Eye (tissue), 1 donor: ENCODE measurements around the gene CRADD.
"Not testable (repeated sequence)": the region's sequence is repeated elsewhere in the genome, so short reads cannot be mapped to it uniquely, and the experiment has no call there.

Experiments
- DNase-seq: peaks from one replicate; pipeline ENCODE4 v3.0.0-alpha.2; 2015

The CRADD gene

GRCh38 chr12:93762059-93762719 is 85.0 kb downstream of the CRADD start:
- no peak for DNase-seq

GRCh38 chr12:93762912-93763553 is 85.9 kb downstream of the CRADD start:
- no peak for DNase-seq

DNA sequence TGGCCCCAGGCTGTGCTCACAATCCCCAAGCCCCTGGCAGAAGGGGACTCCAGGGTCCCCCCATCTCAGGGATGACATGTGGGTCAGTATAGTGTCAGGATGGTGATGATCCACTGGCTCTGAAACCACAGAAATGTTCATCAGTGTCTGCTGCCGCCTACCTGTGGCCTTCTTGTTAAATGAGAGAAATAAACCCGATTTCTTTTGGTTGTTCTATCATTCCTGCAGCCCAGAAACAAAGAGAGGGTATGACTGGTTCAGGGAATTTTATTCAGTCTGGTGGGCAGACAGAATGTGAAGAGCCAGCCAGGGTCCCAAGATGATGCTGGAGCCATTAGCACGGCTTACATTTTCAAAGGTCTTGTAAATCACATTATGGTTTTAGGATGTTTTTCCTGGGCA is 86.6 kb downstream of the CRADD start:
- DNase-seq: peak; percentile 72

DNA sequence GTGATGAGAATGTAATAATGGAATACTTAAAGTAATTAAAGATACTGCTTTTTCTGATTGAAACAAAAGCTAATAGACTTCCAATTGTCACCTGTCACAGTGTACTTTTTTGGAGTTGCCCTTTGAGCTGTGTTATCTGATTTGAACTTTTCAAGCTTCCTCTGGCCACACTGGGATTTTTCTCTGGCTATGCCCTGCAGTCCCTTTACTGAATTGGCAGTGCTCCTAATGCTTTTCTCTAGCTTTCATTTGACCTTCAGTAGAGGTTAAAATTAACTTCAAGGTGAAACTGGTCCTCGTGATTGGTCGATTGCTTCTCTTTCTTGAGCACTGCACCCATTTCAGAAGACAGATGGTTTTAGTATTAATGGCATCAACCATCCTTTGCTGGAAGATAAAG is 89.2 kb downstream of the CRADD start:
- DNase-seq: no peak

DNA sequence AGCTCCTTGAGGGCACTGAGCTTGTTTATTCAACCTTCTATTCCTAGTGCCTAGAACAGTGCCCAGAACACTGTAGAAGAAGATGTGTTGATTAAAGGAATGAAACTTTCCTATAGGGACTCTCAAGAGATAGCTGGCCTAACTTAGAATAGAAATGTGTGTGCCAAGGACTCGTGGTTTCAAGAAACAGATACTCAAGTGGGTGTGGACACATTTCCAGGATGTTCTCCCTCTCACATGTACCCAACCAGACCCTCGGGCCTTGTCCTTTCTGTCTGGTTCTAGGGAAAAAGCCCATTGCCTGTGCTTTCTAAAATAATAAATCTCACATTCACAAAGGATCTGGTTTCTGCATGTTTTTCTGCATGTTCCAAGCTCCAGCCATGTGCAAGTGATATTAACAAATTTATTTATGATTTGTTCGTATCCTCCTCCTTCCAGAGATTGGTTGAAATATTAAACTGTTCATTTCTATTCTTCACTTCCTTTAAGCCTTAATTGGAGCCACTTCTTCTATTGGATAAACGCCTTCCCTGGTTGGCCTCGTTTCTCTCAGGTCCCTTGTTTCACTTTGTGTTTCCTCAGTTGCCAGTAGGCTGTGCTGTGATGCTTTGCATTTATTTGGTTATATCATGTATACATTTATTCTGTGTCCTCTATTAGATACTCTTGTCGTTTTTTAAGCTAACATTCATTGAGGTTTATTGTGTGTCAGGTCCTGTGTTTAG is 89.8 kb downstream of the CRADD start:
- no peak for DNase-seq

- DNase-seq: no peak
Observed at GRCh38 chr12:93767524-93767863, 90.3 kb downstream of the CRADD start.

DNA sequence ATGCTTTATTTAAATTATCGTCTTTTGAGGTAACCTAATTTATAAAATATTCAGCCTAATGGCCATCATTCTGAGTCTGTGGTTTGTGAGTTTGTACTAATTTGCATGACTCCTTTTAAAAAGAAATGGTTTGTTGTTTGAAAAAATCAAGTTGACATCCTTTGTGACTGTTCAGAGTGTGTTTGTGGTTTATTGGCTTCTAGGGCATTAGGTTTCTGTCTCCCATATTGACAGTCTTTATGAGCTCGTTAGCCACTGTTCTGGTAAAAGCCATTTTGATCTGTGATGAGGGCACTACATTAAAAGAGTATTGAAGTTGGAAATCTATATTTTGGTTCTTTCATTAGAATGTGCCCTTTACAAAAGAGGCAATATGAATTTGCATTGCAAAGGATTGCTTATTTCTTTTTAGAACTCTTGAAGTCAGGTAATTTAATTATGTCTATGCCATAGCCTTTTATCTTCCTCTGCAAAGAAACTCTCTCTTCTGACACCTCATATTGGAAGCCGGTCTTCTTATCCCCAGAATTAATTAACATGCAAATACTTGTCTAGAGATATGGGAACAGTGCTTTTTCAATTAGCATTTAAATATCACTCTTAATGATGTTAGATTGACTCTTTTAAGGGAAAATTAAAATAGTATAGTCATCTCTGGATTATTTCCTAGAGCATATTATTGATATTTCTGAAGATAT is 95.0 kb downstream of the CRADD start:
- DNase-seq: no peak

DNA sequence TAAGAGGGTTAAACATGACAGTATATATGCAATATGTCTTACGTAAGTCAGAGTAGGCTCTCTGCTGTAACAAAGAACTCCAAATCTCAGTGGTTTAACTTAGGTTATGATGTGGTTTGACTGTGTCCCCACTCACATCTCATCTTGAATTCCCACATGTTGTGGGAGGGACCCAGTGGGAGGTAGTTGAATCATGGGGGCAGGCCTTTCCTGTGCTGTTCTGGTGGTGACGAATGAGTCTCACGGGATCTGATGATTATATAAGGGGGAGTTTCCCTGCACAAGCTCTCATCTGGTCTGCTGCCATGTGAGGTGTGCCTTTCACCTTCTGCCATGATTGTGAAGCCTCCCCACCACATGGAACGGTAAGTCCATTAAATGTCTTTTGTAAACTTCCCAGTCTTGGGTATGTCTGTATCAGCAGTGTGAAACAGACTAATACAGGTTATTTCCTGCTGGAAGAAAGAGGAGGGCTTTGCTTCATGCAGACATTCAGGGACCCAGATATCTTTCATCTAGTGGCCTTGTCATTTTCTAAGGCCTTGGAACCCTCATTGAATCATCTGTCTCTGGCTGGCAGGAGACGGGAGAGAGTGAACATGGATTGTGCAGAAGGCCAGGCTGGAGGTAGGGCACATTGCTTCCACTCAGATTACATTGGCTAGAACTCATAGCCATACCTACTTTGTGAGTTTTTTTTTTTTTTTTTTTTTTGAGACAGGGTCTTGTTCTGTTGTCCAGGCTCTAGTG is 96.1 kb downstream of the CRADD start:
- DNase-seq: no peak

- DNase-seq: no peak
Observed at GRCh38 chr12:93776581-93777018, 99.4 kb downstream of the CRADD start.

GRCh38 chr12:93777254-93777653 is 100.1 kb downstream of the CRADD start:
- peak; percentile 33 for DNase-seq

GRCh38 chr12:93778306-93778705 is 101.1 kb downstream of the CRADD start:
- peak; percentile 64 for DNase-seq

DNA sequence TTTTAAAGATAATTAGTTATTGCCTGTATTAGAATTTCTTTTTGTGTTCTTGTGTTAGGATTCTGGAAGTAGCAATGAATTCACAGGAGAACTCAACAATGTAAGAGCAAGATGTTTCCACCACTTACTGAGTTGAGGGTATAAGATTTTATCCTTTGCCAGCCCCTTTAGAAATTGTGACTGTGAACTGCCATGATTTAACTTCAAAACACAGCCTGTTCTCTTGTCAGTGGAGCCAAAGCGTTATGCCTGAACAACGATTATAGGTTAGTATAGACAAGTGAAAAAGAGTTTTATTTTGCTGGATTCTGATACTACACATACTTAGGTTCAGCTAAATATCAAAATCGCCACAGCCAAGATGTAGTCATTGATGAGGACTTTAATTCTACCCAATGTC is 101.6 kb downstream of the CRADD start:
- no peak for DNase-seq

- no peak for DNase-seq
Observed at GRCh38 chr12:93780101-93780641, 103.0 kb downstream of the CRADD start.

- not testable (repeated sequence) for DNase-seq
Observed at GRCh38 chr12:93780886-93781285, 103.7 kb downstream of the CRADD start.

DNA sequence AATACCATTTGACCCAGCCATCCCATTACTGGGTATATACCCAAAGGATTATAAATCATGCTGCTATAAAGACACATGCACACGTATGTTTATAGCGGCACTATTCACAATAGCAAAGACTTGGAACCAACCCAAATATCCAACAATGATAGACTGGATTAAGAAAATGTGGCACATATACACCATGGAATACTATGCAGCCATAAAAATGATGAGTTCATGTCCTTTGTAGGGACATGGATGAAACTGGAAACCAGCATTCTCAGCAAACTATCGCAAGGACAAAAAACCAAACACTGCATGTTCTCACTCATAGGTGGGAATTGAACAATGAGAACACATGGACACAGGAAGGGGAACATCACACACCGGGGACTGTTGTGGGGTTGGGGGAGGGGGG is 104.8 kb downstream of the CRADD start:
- not testable (repeated sequence) for DNase-seq

DNA sequence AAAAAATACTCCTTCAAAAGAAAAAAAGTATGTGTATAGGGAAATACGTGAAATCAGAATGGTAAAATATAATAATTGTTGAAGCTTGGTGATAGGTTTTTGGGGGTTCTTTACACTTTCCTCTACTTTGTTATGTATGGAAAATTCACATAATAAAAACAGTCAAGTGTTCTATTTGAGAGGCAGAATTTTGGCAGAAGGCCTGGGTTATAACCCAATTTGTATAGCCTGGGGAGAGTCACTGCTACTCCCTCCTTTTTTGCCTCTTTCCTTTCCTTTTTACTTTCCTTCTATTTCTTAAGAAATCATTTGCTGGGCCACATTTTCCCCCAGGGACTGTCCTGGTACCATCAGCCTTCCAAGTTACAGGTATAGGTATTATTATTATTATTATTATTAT is 105.7 kb downstream of the CRADD start:
- DNase-seq: no peak

DNA sequence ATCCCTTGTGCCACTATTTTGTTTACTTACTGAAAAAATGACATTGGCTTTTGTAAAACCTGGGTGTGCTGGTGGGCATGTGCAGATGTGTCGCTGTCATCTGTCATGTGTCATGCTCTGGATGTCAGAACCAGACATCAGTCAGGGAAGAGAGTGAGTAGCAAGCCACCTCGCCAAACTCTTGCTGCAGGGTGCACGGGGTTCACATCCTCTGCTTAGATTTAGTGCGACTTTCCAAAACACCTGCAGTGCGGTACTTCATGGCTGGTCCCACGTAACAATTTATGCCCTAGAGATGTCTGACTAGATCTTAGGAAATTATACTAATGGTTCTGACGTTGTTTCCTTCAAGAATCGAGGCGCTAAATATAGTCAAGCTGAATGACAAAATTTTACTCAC is 106.7 kb downstream of the CRADD start:
- peak; percentile 31 for DNase-seq

DNA sequence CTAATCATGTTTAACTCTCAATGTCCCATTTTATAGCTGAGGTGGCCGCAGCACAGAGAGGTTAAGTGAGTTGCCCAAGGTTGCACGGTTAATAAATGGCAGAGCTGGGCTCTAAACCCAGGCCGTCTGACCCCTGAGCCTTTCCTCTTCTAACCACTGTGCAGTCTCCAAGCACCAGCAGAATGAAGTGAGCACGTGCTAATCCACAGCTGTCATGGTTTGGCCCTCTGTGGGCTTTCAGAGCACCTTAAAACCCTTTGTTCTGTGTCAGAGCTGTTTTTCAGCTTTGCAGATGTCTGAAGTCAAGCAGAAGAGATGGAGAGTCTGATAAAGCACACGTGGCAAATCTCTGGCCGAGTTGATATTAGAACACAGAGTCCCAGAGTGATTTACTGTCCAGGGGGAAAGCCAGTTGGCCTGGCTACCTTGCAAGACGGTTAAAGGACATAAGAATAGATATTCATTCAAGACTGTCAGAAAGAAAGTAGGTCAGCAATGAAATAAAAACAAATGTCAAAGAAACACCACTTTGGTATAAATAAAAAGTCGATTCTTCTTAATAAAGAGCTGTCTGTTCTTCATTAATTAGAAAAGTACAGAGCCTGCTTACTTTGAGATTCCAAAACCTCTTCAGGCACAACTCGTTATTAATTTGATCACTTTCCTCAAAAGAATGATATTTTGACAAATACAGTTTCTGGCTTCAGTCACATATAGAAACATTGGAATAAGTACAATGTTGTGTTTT is 107.3 kb downstream of the CRADD start:
- peak; percentile 83 for DNase-seq

DNA sequence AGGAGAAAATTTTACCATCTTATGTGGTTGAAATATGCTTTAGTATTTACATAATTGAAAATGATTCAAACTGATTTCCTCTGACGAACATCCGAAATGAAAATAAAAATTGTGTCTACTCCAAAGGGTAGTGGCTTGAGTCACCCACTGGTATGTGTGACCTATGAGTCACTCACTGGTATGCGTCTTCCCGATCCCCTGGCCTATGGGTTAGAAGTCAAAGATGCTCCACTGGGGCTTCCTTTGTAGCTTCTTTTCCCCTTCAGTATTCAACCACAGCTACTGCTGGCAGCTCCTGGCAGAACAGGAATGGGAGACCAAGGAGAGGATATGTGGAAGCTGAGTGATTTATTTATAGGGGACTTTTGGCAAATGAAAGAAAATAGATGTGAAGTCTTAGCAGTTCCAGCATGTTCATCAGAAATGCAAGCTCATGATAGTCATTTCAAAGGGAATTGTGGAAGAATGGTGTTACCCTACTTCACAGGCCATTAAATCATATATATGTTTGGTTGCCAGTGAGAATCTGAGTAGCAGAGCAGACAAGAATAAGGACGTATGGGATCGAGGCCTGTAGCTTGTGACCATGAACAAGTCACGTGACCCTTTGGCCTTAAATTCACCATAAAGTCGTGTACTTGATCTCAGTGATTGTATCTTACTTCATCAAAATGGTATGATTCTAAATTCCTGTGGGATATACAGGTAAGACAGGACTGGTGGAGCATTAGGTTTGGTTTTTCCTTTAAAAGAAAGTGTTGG is 108.3 kb downstream of the CRADD start:
- peak; percentile 46 for DNase-seq

- no peak for DNase-seq
Observed at GRCh38 chr12:93786656-93787397, 109.7 kb downstream of the CRADD start.
